ENCODE results near the gene PUSL1.

GRCh38 chr1:1334835-1335234 lies 26.4 kb downstream of the PUSL1 start:
- TF ChIP-seq, protein P1, sequence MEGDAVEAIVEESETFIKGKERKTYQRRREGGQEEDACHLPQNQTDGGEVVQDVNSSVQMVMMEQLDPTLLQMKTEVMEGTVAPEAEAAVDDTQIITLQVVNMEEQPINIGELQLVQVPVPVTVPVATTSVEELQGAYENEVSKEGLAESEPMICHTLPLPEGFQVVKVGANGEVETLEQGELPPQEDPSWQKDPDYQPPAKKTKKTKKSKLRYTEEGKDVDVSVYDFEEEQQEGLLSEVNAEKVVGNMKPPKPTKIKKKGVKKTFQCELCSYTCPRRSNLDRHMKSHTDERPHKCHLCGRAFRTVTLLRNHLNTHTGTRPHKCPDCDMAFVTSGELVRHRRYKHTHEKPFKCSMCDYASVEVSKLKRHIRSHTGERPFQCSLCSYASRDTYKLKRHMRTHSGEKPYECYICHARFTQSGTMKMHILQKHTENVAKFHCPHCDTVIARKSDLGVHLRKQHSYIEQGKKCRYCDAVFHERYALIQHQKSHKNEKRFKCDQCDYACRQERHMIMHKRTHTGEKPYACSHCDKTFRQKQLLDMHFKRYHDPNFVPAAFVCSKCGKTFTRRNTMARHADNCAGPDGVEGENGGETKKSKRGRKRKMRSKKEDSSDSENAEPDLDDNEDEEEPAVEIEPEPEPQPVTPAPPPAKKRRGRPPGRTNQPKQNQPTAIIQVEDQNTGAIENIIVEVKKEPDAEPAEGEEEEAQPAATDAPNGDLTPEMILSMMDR (conservative IDR thresholded peaks at IDR 0.05; ENCODE audit: low read length) = no peak
- no peak for TF ChIP-seq EZH2phosphoT487 (IDR thresholded peaks at IDR 0.05; ENCODE audit: borderline replicate concordance, low read depth, low read length)
